ENCODE results near the gene PARP1. TPM values are rescaled to one million over a fixed set of nuclear protein-coding genes. Genes with fewer than 3 reads are reported as not detected.

Gene PARP1
- total RNA-seq, 1 donor = 89.4 TPM

- no peak for DNase-seq (ENCODE audit: low read depth)
- H3K4me3 ChIP-seq (ENCODE audit: low read depth, low read length) = no peak overlapping the region
- TF ChIP-seq CTCF (IDR thresholded peaks at IDR 0.05; ENCODE audit: insufficient read depth, low read depth, low read length) = no peak
Observed at GRCh38 chr1:226371027-226371694, 36.7 kb downstream of the PARP1 start.

- H3K4me3 ChIP-seq (ENCODE audit: low read depth, low read length) = no peak overlapping the region
- TF ChIP-seq CTCF (IDR thresholded peaks at IDR 0.05; ENCODE audit: insufficient read depth, low read depth, low read length) = no peak
- DNase-seq (ENCODE audit: low read depth) = no peak
Observed at GRCh38 chr1:226370144-226370923, 37.6 kb downstream of the PARP1 start.

GRCh38 chr1:226369110-226369509 is 38.8 kb downstream of the PARP1 start:
- H3K4me3 ChIP-seq (ENCODE audit: low read depth, low read length) = no peak overlapping the region
- DNase-seq (ENCODE audit: low read depth) = no peak
- TF ChIP-seq CTCF (IDR thresholded peaks at IDR 0.05; ENCODE audit: insufficient read depth, low read depth, low read length) = no peak

DNA sequence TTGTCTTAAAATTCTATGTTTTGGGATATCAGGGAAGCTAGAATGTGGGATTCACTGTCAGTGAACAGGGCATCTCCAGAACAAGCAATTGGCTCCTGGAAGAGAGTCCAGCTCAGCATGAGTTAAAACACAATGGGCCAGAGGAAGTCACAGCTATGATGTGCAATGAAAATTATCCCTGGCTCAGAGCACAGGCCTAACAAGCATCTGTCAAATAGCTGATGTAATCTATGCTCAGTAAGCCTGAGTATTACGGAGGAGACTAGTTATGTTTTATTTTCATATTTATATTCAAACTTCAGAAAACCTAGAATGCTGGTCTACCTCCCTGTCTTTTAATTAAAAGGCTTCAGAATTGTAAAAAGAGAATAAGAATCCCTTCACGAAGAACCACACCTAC is 41.6 kb downstream of the PARP1 start:
- no peak for DNase-seq (ENCODE audit: low read depth)
- TF ChIP-seq CTCF (IDR thresholded peaks at IDR 0.05; ENCODE audit: insufficient read depth, low read depth, low read length) = no peak
- no peak overlapping the region for H3K4me3 ChIP-seq (ENCODE audit: low read depth, low read length)

- DNase-seq (ENCODE audit: low read depth) = no peak
- H3K4me3 ChIP-seq (ENCODE audit: low read depth, low read length) = no peak overlapping the region
- TF ChIP-seq CTCF (IDR thresholded peaks at IDR 0.05; ENCODE audit: insufficient read depth, low read depth, low read length) = no peak
Observed at GRCh38 chr1:226365831-226366231, 42.1 kb downstream of the PARP1 start.

- no peak for DNase-seq (ENCODE audit: low read depth)
- TF ChIP-seq CTCF (IDR thresholded peaks at IDR 0.05; ENCODE audit: insufficient read depth, low read depth, low read length) = no peak
Observed at GRCh38 chr1:226364901-226365565, 42.9 kb downstream of the PARP1 start.

More at GRCh38 chr1:226364901-226365565, 42.9 kb downstream of the PARP1 start:
- no peak overlapping the region for H3K4me3 ChIP-seq (ENCODE audit: low read depth, low read length)
